Nucleus accumbens (tissue), 56 donors: Measurements from ENCODE around the gene CCT6A.
"Not testable (repeated sequence)": the region's sequence is repeated elsewhere in the genome, so short reads cannot be mapped to it uniquely, and the experiment has no call there.

Experiments
- DNase-seq, 56 donors: peaks; one replicate each; lab custom pipeline; 2025; lab: John Stamatoyannopoulos, UW

The CCT6A gene

GRCh38 chr7:56051339-56052191 is at the start of gene CCT6A, which contains the start of gene PSPH:
CCT6A (plus strand) TSS chr7:56051765; CDS start chr7:56051849, 84 bp downstream.
PSPH (minus strand) TSS chr7:56051444; CDS start chr7:56021212, 30,232 bp downstream.
- peak; percentile 65 to 99 (median 96) for DNase-seq

GRCh38 chr7:56003749-56004148 is 47.8 kb upstream of the CCT6A start:
- DNase-seq: no peak

GRCh38 chr7:56007167-56007652 is 44.4 kb upstream of the CCT6A start:
- DNase-seq: no peak

- peak in 43 of 56 donors; percentile 4 to 67 (median 22) for DNase-seq
Observed at GRCh38 chr7:56007891-56008290, 43.7 kb upstream of the CCT6A start.

- DNase-seq: peak in 55 of 56 donors; percentile 4 to 80 (median 48)
Observed at GRCh38 chr7:56009695-56010094, 41.9 kb upstream of the CCT6A start.

GRCh38 chr7:56017015-56017414 is 34.5 kb upstream of the CCT6A start:
- DNase-seq: not testable (repeated sequence)

GRCh38 chr7:56019501-56019900 is 32.1 kb upstream of the CCT6A start:
- no peak for DNase-seq

- DNase-seq: no peak
Observed at GRCh38 chr7:56023500-56023899, 28.1 kb upstream of the CCT6A start.

GRCh38 chr7:56026538-56026937 is 25.0 kb upstream of the CCT6A start:
- no peak for DNase-seq

- no peak for DNase-seq
Observed at GRCh38 chr7:56028942-56029630, 22.5 kb upstream of the CCT6A start.

- DNase-seq: no peak
Observed at GRCh38 chr7:56030340-56030739, 21.2 kb upstream of the CCT6A start.

GRCh38 chr7:56031556-56031955 is 20.0 kb upstream of the CCT6A start:
- DNase-seq: not testable (repeated sequence)

GRCh38 chr7:56032578-56032977 is 19.0 kb upstream of the CCT6A start:
- not testable (repeated sequence) for DNase-seq

GRCh38 chr7:56033671-56034432 is 17.7 kb upstream of the CCT6A start:
- peak in 51 of 56 donors; percentile 2 to 77 (median 34) for DNase-seq

GRCh38 chr7:56040730-56041129 is 10.8 kb upstream of the CCT6A start:
- no peak for DNase-seq

- DNase-seq: not testable (repeated sequence)
Observed at GRCh38 chr7:56045758-56046157, 5.8 kb upstream of the CCT6A start.

GRCh38 chr7:56046721-56047445 is 4.7 kb upstream of the CCT6A start:
- DNase-seq: no peak

GRCh38 chr7:56047446-56048116 is 4.0 kb upstream of the CCT6A start:
- not testable (repeated sequence) for DNase-seq

- DNase-seq: no peak
Observed at GRCh38 chr7:56048245-56048644, 3.3 kb upstream of the CCT6A start.
